ENCODE data around the gene ATG7.

ATG7 gene

GRCh38 chr3:11422291-11422690, 150.1 kb downstream of the ATG7 start:
- DNase-seq (ENCODE audit: extremely low read depth, low read depth), result no peak
- no peak for TF ChIP-seq CTCF (IDR thresholded peaks at IDR 0.05; ENCODE audit: low read depth, low read length, missing control alignments)
- H3K4me3 ChIP-seq (replicated peaks; ENCODE audit: low read depth, low read length), result no peak overlapping the region

- no peak for TF ChIP-seq CTCF (IDR thresholded peaks at IDR 0.05; ENCODE audit: low read depth, low read length, missing control alignments)
- H3K4me3 ChIP-seq (replicated peaks; ENCODE audit: low read depth, low read length), result no peak overlapping the region
- DNase-seq (ENCODE audit: extremely low read depth, low read depth), result no peak
These were observed 151.7 kb downstream of the ATG7 start for GRCh38 chr3:11423868-11424267.

GRCh38 chr3:11424277-11424676, 152.1 kb downstream of the ATG7 start:
- H3K4me3 ChIP-seq (replicated peaks; ENCODE audit: low read depth, low read length), result no peak overlapping the region
- no peak for TF ChIP-seq CTCF (IDR thresholded peaks at IDR 0.05; ENCODE audit: low read depth, low read length, missing control alignments)
- no peak for DNase-seq (ENCODE audit: extremely low read depth, low read depth)

GRCh38 chr3:11430207-11430606, 158.0 kb downstream of the ATG7 start:
- H3K4me3 ChIP-seq (replicated peaks; ENCODE audit: low read depth, low read length), result no peak overlapping the region
- DNase-seq (ENCODE audit: extremely low read depth, low read depth), result no peak
- no peak for TF ChIP-seq CTCF (IDR thresholded peaks at IDR 0.05; ENCODE audit: low read depth, low read length, missing control alignments)

GRCh38 chr3:11430624-11431023, 158.4 kb downstream of the ATG7 start:
- no peak for TF ChIP-seq CTCF (IDR thresholded peaks at IDR 0.05; ENCODE audit: low read depth, low read length, missing control alignments)
- no peak overlapping the region for H3K4me3 ChIP-seq (replicated peaks; ENCODE audit: low read depth, low read length)
- no peak for DNase-seq (ENCODE audit: extremely low read depth, low read depth)

- no peak overlapping the region for H3K4me3 ChIP-seq (replicated peaks; ENCODE audit: low read depth, low read length)
- DNase-seq (ENCODE audit: extremely low read depth, low read depth), result no peak
- TF ChIP-seq CTCF (IDR thresholded peaks at IDR 0.05; ENCODE audit: low read depth, low read length, missing control alignments), result no peak
These were observed 159.1 kb downstream of the ATG7 start for GRCh38 chr3:11431319-11431718.

GRCh38 chr3:11434017-11434526, 161.9 kb downstream of the ATG7 start:
- peak; percentile 70 for DNase-seq (ENCODE audit: extremely low read depth, low read depth)
- no peak overlapping the region for H3K4me3 ChIP-seq (replicated peaks; ENCODE audit: low read depth, low read length)
- TF ChIP-seq CTCF (IDR thresholded peaks at IDR 0.05; ENCODE audit: low read depth, low read length, missing control alignments), result no peak
